KOPT-K1 (cell line): ENCODE results near the gene PPM1N.

Experiments used
- H3K27ac ChIP-seq: fragments of 200-600 bp; sonication (generic); 2 replicates; pipeline ENCODE4 v1.5.1; 2016; ENCODE audit warnings: antibody characterized with exemption, mild to moderate bottlenecking, low read depth, low read length; ENCODE audit not compliant: poor library complexity, severe bottlenecking
- H3K36me3 ChIP-seq: fragments of 200-600 bp; sonication (generic); 2 replicates; pipeline ENCODE4 v1.5.1; 2017; ENCODE audit warnings: antibody characterized with exemption, mild to moderate bottlenecking, low read length, moderate library complexity; ENCODE audit not compliant: insufficient read depth
- H3K9me3 ChIP-seq: fragments of 200-600 bp; sonication (generic); 2 replicates; pipeline ENCODE4 v1.5.1; 2017; ENCODE audit warnings: antibody characterized with exemption, low read length, mild to moderate bottlenecking; ENCODE audit not compliant: insufficient read depth, poor library complexity, severe bottlenecking

PPM1N gene

GRCh38 chr19:45467456-45468158 is 30.6 kb upstream of the PPM1N start, which contains the start of gene FOSB:
Gene FOSB, plus strand, starts transcription at chr19:45467996. Its CDS starts 591 bp downstream, at chr19:45468587.
- H3K9me3 ChIP-seq, result no peaks in the 10 kb centered on the region
- H3K36me3 ChIP-seq, result no peaks in the 10 kb centered on the region
- peak within 1 kb of the TSS; percentile 33 for H3K27ac ChIP-seq

- no peaks in the 10 kb centered on the region for H3K9me3 ChIP-seq
- no peaks in the 10 kb centered on the region for H3K36me3 ChIP-seq
- no peak overlapping the region for H3K27ac ChIP-seq
Measured at GRCh38 chr19:45468159-45468651, 30.0 kb upstream of the PPM1N start.

- no peaks in the 10 kb centered on the region for H3K36me3 ChIP-seq
- H3K27ac ChIP-seq, result peak overlapping the region; percentile 33
- no peaks in the 10 kb centered on the region for H3K9me3 ChIP-seq
Measured at GRCh38 chr19:45468803-45469131, 29.5 kb upstream of the PPM1N start.

- Histone ChIP-seq H3K36me3 (no peaks in the 10 kb centered on the region), H3K9me3 (no peaks in the 10 kb centered on the region), H3K27ac (peak overlapping the region; percentile 33)
Measured at GRCh38 chr19:45469132-45469944, 28.9 kb upstream of the PPM1N start.

- Histone ChIP-seq H3K36me3 (no peaks in the 10 kb centered on the region), H3K27ac (peak overlapping the region; percentile 22), H3K9me3 (no peaks in the 10 kb centered on the region)
Measured at GRCh38 chr19:45469945-45470761, 28.1 kb upstream of the PPM1N start.

- no peaks in the 10 kb centered on the region for H3K36me3 ChIP-seq
- H3K27ac ChIP-seq, result no peak overlapping the region
- no peaks in the 10 kb centered on the region for H3K9me3 ChIP-seq
Measured at GRCh38 chr19:45470762-45471081, 27.5 kb upstream of the PPM1N start.

- Histone ChIP-seq H3K9me3 (no peaks in the 10 kb centered on the region), H3K27ac (no peak overlapping the region), H3K36me3 (no peaks in the 10 kb centered on the region)
Measured at GRCh38 chr19:45471111-45471930, 26.9 kb upstream of the PPM1N start.

- Histone ChIP-seq H3K27ac (no peak overlapping the region), H3K9me3 (no peaks in the 10 kb centered on the region), H3K36me3 (no peaks in the 10 kb centered on the region)
Measured at GRCh38 chr19:45471931-45472562, 26.2 kb upstream of the PPM1N start.

- H3K27ac ChIP-seq, result no peak overlapping the region
- no peaks in the 10 kb centered on the region for H3K36me3 ChIP-seq
- no peaks in the 10 kb centered on the region for H3K9me3 ChIP-seq
Measured at GRCh38 chr19:45472563-45473366, 25.5 kb upstream of the PPM1N start.

GRCh38 chr19:45473367-45473681 is 24.9 kb upstream of the PPM1N start:
- no peaks in the 10 kb centered on the region for H3K36me3 ChIP-seq
- no peak overlapping the region for H3K27ac ChIP-seq
- H3K9me3 ChIP-seq, result no peaks in the 10 kb centered on the region

- Histone ChIP-seq H3K9me3 (no peaks in the 10 kb centered on the region), H3K36me3 (no peaks in the 10 kb centered on the region), H3K27ac (no peak overlapping the region)
Measured at GRCh38 chr19:45473682-45474605, 24.3 kb upstream of the PPM1N start.

GRCh38 chr19:45474606-45475521 is 23.4 kb upstream of the PPM1N start:
- Histone ChIP-seq H3K9me3 (no peaks in the 10 kb centered on the region), H3K36me3 (no peaks in the 10 kb centered on the region), H3K27ac (no peak overlapping the region)
